ENCODE data around the gene LCOR. TPM values are rescaled to one million over a fixed set of nuclear protein-coding genes. Genes with fewer than 3 reads are reported as not detected.
A peak's percentile ranks its signal among the peaks of the same experiment; 100 is the strongest.

Gene LCOR
- total and polyA plus RNA-seq, 2 of the 13 experiments (the other 11 are each of a cell fraction or from before 2014, with no cell fraction given), result 12.4 to 23.7 TPM

DNA sequence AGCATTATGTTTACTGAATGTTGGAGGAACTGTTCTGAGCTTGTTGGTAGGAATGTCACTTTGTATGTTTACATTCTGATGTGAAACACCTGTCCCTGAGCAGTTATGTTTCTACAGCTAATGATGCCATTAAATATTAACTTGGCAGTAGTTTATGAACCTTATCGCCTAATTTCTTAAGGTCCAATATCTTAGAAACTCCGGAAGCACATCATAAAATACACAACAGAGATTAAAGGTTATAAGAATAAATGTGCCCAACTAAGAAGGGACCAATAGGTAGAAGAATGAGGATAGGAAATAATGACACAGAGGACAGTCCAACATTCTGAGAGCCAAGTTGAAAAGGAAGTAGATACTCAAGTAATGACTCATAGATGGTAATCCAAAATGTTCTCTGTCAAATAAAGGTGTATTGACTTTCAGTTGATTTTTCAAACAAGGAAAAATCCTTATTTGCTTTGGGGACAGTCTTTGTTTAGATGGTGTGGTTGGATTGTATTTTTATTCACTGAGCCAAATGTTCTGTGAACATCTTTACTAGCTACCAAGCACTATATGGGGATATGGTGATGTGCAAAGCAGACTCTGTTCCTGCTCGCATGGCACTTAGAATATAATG lies 31.9 kb downstream of the LCOR start (continued):
- TF ChIP-seq, protein P1, sequence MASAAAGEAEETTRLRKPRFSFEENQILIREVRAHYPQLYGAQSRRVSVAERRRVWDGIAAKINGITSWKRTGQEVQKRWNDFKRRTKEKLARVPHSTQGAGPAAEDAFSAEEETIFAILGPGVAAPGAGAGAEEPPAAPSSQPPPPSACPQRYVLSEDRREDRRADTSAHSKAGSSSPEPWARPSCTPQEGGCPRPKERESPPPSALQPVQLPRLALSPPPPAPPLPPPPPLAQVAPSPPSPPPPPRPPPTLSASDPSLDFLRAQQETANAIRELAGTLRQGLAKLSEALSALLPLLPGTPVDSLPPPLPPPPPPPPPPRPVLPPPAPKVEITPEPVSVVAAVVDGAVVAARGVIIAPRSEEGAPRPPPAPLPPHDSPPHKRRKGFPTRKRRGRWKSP (CRISPR knock-in tag; IDR thresholded peaks at IDR 0.05), result no peak
- TF ChIP-seq, protein P2, sequence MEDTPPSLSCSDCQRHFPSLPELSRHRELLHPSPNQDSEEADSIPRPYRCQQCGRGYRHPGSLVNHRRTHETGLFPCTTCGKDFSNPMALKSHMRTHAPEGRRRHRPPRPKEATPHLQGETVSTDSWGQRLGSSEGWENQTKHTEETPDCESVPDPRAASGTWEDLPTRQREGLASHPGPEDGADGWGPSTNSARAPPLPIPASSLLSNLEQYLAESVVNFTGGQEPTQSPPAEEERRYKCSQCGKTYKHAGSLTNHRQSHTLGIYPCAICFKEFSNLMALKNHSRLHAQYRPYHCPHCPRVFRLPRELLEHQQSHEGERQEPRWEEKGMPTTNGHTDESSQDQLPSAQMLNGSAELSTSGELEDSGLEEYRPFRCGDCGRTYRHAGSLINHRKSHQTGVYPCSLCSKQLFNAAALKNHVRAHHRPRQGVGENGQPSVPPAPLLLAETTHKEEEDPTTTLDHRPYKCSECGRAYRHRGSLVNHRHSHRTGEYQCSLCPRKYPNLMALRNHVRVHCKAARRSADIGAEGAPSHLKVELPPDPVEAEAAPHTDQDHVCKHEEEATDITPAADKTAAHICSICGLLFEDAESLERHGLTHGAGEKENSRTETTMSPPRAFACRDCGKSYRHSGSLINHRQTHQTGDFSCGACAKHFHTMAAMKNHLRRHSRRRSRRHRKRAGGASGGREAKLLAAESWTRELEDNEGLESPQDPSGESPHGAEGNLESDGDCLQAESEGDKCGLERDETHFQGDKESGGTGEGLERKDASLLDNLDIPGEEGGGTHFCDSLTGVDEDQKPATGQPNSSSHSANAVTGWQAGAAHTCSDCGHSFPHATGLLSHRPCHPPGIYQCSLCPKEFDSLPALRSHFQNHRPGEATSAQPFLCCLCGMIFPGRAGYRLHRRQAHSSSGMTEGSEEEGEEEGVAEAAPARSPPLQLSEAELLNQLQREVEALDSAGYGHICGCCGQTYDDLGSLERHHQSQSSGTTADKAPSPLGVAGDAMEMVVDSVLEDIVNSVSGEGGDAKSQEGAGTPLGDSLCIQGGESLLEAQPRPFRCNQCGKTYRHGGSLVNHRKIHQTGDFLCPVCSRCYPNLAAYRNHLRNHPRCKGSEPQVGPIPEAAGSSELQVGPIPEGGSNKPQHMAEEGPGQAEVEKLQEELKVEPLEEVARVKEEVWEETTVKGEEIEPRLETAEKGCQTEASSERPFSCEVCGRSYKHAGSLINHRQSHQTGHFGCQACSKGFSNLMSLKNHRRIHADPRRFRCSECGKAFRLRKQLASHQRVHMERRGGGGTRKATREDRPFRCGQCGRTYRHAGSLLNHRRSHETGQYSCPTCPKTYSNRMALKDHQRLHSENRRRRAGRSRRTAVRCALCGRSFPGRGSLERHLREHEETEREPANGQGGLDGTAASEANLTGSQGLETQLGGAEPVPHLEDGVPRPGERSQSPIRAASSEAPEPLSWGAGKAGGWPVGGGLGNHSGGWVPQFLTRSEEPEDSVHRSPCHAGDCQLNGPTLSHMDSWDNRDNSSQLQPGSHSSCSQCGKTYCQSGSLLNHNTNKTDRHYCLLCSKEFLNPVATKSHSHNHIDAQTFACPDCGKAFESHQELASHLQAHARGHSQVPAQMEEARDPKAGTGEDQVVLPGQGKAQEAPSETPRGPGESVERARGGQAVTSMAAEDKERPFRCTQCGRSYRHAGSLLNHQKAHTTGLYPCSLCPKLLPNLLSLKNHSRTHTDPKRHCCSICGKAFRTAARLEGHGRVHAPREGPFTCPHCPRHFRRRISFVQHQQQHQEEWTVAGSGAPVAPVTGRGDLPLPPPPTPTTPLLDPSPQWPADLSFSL (CRISPR knock-in tag; IDR thresholded peaks at IDR 0.05), result no peak
- TF ChIP-seq, protein P3, sequence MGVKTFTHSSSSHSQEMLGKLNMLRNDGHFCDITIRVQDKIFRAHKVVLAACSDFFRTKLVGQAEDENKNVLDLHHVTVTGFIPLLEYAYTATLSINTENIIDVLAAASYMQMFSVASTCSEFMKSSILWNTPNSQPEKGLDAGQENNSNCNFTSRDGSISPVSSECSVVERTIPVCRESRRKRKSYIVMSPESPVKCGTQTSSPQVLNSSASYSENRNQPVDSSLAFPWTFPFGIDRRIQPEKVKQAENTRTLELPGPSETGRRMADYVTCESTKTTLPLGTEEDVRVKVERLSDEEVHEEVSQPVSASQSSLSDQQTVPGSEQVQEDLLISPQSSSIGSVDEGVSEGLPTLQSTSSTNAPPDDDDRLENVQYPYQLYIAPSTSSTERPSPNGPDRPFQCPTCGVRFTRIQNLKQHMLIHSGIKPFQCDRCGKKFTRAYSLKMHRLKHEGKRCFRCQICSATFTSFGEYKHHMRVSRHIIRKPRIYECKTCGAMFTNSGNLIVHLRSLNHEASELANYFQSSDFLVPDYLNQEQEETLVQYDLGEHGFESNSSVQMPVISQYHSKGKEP (CRISPR knock-in tag; IDR thresholded peaks at IDR 0.05), result no peak
- TF ChIP-seq HMGA1 (CRISPR knock-in tag; conservative IDR thresholded peaks at IDR 0.05) (no peak), PHF21A (CRISPR knock-in tag; IDR thresholded peaks at IDR 0.05) (no peak; the same call in 1 of the 2 replicates), FOXA1 (IDR thresholded peaks at IDR 0.05) (peak; percentile 91), FOXA1 (CRISPR knock-in tag; IDR thresholded peaks at IDR 0.05) (peak; percentile 74), AGO2 (optimal IDR thresholded peaks at IDR 0.05; ENCODE audit: low read depth, low read length) (no peak), CCAR2 (optimal IDR thresholded peaks at IDR 0.05; ENCODE audit: low read depth, low read length) (no peak), CHD2 (IDR thresholded peaks at IDR 0.05; ENCODE audit: low read depth, low read length) (no peak), BRCA1 (CRISPR knock-in tag; IDR thresholded peaks at IDR 0.05) (no peak), DNMT3B (CRISPR knock-in tag; conservative IDR thresholded peaks at IDR 0.05) (no peak), ZNF564 (CRISPR knock-in tag; IDR thresholded peaks at IDR 0.05) (no peak), SKI (IDR thresholded peaks at IDR 0.05; ENCODE audit: partially characterized antibody) (no peak), RARG (CRISPR knock-in tag; IDR thresholded peaks at IDR 0.05; ENCODE audit: low read depth) (no peak), ARNT2 (CRISPR knock-in tag; IDR thresholded peaks at IDR 0.05; ENCODE audit: low read depth) (0 out of 2 replicates have a peak, but pooled peaks have one; percentile 52)
- TF ChIP-seq, protein P4, sequence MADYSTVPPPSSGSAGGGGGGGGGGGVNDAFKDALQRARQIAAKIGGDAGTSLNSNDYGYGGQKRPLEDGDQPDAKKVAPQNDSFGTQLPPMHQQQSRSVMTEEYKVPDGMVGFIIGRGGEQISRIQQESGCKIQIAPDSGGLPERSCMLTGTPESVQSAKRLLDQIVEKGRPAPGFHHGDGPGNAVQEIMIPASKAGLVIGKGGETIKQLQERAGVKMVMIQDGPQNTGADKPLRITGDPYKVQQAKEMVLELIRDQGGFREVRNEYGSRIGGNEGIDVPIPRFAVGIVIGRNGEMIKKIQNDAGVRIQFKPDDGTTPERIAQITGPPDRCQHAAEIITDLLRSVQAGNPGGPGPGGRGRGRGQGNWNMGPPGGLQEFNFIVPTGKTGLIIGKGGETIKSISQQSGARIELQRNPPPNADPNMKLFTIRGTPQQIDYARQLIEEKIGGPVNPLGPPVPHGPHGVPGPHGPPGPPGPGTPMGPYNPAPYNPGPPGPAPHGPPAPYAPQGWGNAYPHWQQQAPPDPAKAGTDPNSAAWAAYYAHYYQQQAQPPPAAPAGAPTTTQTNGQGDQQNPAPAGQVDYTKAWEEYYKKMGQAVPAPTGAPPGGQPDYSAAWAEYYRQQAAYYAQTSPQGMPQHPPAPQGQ (CRISPR knock-in tag; IDR thresholded peaks at IDR 0.05; ENCODE audit: borderline replicate concordance), result no peak
- TF ChIP-seq, protein P5, sequence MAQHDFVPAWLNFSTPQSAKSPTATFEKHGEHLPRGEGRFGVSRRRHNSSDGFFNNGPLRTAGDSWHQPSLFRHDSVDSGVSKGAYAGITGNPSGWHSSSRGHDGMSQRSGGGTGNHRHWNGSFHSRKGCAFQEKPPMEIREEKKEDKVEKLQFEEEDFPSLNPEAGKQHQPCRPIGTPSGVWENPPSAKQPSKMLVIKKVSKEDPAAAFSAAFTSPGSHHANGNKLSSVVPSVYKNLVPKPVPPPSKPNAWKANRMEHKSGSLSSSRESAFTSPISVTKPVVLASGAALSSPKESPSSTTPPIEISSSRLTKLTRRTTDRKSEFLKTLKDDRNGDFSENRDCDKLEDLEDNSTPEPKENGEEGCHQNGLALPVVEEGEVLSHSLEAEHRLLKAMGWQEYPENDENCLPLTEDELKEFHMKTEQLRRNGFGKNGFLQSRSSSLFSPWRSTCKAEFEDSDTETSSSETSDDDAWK (CRISPR knock-in tag; IDR thresholded peaks at IDR 0.05), result no peak
